ENCODE measurements around the gene BCKDHB. TPM values are rescaled to one million over a fixed set of nuclear protein-coding genes. Genes with fewer than 3 reads are reported as not detected.
"Not testable (repeated sequence)": the region's sequence is repeated elsewhere in the genome, so short reads cannot be mapped to it uniquely, and the experiment has no call there.

Gene BCKDHB
- total RNA-seq, 2 experiments from 2014 or later, result 13.5 to 16.5 TPM

DNA sequence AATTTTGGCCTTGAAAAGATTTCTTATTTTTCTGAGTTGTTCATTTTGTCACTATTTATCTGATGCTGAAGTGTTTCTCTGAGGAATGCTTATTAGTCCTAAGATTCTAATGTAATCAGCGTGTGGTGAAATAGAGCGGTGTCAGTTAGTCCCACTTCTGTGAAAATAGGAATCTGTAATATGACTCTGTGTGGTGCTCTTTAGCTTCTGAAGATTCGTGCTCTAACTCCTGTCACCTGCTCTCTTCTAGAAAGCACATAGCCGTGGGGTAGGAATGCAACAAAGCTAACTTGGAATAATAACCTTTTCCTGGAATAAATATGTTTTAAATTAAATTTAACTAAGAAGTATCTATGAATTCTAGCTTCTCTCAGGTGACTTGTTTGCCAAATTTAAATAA lies 90.4 kb downstream of the BCKDHB start:
- CTCF ChIA-PET, result no interaction called here
- POLR2A ChIA-PET, result no interaction called here
- H3K27ac Mint-ChIP-seq, result no peak overlapping the region
- H3K36me3 Mint-ChIP-seq (ENCODE audit: low read depth), result no peaks in the 10 kb centered on the region
- H3K4me3 Mint-ChIP-seq, result no peak overlapping the region
- H3K4me1 Mint-ChIP-seq, result no peaks in the 10 kb centered on the region
- DNase-seq, result no peak
- H3K9me3 Mint-ChIP-seq, result no peaks in the 10 kb centered on the region
- no peaks in the 10 kb centered on the region for H3K27me3 Mint-ChIP-seq

DNA sequence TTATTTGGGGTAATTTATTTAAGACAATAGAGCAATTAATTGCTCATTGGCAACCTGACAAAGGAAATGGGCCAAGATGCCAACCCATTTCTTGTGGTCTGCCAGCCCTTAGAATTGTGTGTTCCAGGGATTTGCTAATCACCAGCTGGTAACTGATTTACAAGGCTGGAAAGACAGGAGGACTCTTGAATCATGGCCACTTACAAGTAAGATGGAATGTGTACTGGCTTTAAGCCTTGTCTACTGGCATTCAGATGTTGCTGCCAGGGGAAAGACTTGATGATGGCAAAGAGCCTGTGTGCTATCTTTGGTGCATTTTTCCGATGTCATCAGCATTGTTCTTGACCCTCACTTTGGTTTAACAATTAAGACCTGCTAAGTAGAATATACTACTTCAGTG lies 91.0 kb downstream of the BCKDHB start:
- POLR2A ChIA-PET, result no interaction called here
- no peaks in the 10 kb centered on the region for H3K4me1 Mint-ChIP-seq
- no peaks in the 10 kb centered on the region for H3K36me3 Mint-ChIP-seq (ENCODE audit: low read depth)
- H3K27ac Mint-ChIP-seq, result no peak overlapping the region
- no peak for DNase-seq
- H3K4me3 Mint-ChIP-seq, result no peak overlapping the region
- no peaks in the 10 kb centered on the region for H3K9me3 Mint-ChIP-seq
- CTCF ChIA-PET, result no interaction called here
- H3K27me3 Mint-ChIP-seq, result no peaks in the 10 kb centered on the region

DNA sequence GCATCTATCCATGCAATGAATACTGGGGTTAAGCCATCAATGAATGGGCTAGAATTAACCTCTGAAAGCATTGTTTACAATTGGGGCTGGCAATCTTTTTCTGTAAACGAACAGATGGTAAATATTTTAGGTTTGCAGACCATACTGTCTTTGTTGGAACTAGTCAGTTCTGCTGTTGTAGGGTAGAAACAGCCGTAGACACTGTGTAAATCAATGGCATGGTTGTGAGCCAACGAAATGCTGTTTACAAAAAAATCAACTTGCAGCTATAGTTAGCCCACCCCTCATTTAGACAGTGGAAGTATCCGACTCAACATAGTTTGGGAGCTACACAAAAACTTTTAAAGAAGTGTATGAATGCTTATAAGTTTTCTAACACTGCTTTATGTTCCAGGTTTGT lies 91.5 kb downstream of the BCKDHB start:
- H3K4me1 Mint-ChIP-seq, result no peaks in the 10 kb centered on the region
- H3K27me3 Mint-ChIP-seq, result no peaks in the 10 kb centered on the region

DNA sequence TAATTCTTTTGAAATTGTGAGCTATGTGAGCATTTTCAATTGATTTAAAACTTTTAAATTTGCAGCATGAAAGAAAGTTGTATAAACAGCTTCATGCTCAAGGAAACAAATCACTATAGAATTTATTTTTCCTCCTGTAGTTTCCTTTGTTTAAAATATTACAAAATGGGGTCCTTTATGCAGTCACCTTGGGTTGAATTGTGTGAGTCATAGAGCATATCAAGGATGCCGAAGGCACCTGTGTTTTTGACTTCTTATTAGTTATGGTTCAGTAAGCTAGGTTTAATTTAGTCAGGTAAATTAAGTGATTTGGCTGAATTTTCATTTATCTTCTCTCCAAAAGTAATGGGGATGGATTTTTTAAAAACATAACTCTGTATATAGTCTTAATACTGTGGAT lies 96.8 kb downstream of the BCKDHB start:
- DNase-seq, result no peak
- H3K4me3 Mint-ChIP-seq, result no peak overlapping the region
- ChIA-PET POLR2A (no interaction called here), CTCF (interaction anchor here (3.2 kb wide), 1 partner anchor 10 kb away, joined by 14 read pairs; no protein-coding TSS in a partner anchor)
- no peaks in the 10 kb centered on the region for H3K4me1 Mint-ChIP-seq
- H3K9me3 Mint-ChIP-seq, result no peaks in the 10 kb centered on the region
- no peaks in the 10 kb centered on the region for H3K27me3 Mint-ChIP-seq
- no peaks in the 10 kb centered on the region for H3K36me3 Mint-ChIP-seq (ENCODE audit: low read depth)
- no peak overlapping the region for H3K27ac Mint-ChIP-seq

More for the DNA sequence above, 91.5 kb downstream of the BCKDHB start:
- ChIA-PET POLR2A (no interaction called here), CTCF (no interaction called here)
- H3K9me3 Mint-ChIP-seq, result no peaks in the 10 kb centered on the region
- H3K4me3 Mint-ChIP-seq, result no peak overlapping the region
- H3K36me3 Mint-ChIP-seq (ENCODE audit: low read depth), result no peaks in the 10 kb centered on the region
- no peak for DNase-seq
- no peak overlapping the region for H3K27ac Mint-ChIP-seq

DNA sequence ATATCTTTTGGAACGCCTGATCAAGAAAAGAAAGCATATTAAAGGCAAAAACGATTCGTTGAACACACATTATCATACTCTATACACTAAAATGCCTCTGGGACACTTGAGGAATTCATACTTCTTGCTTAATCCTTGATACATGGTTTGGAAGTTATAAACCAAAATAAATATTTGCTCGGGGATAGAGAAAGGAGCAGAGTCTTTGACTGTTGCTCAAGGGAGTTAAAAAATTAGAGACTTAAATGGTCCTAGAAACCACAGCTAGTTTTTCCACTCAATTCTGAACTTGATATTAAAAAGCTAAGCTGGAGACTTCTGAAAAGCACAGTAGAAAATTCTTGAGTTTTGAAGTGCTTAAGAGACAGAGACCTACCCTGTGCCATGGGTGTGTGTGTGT lies 98.9 kb downstream of the BCKDHB start:
- ChIA-PET POLR2A (no interaction called here), CTCF (interaction anchor here (3.2 kb wide), 1 partner anchor 8 kb away, joined by 14 read pairs; no protein-coding TSS in a partner anchor)
- H3K27ac Mint-ChIP-seq, result no peak overlapping the region
- no peak for DNase-seq
- H3K4me1 Mint-ChIP-seq, result peaks cover 7% of the 10 kb centered on the region
- H3K4me3 Mint-ChIP-seq, result no peak overlapping the region
- no peaks in the 10 kb centered on the region for H3K27me3 Mint-ChIP-seq
- no peaks in the 10 kb centered on the region for H3K36me3 Mint-ChIP-seq (ENCODE audit: low read depth)
- no peaks in the 10 kb centered on the region for H3K9me3 Mint-ChIP-seq

DNA sequence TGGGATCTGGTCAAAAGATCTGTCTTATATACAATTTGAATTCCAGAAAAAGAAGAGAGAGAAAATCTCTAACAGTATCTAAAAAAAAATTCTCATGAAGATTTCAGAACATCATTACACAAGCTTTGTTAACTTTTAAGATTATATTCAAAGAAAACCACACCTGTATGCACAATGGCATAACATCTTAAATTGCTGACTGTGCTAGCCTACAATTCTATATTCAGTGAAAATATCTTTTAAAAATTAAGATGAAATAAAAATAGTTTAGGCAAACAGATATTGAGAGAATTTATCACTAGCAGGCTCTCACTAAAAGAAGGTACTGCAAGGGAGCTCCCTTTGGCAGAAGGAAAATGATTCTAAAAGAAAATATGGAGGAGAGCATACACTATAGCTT lies 100.3 kb downstream of the BCKDHB start:
- no peak for DNase-seq
- no peaks in the 10 kb centered on the region for H3K36me3 Mint-ChIP-seq (ENCODE audit: low read depth)
- peaks cover 16% of the 10 kb centered on the region for H3K4me1 Mint-ChIP-seq
- H3K27me3 Mint-ChIP-seq, result no peaks in the 10 kb centered on the region
- POLR2A ChIA-PET, result no interaction called here
- H3K4me3 Mint-ChIP-seq, result no peak overlapping the region
- H3K27ac Mint-ChIP-seq, result no peak overlapping the region
- CTCF ChIA-PET, result no interaction called here
- H3K9me3 Mint-ChIP-seq, result no peaks in the 10 kb centered on the region

DNA sequence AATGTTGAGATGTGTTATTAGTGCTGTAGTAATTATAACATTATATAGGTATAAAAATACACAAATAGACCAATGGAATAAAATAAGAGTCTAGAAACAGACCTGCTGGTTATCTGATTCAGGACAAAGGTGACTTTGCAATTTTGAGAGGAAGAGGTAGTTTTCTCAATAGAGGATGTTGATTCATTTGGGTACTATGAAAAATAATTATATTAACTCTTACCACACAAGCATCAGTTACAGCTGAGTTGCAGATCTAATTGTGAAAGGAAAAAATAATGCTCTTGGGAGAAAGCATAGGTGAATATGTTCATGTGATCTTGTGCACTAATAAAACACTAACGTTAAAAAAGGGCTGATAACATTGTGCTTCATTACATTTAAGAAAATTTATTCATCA lies 103.0 kb downstream of the BCKDHB start:
- CTCF ChIA-PET, result no interaction called here
- Mint-ChIP-seq H3K27me3 (no peaks in the 10 kb centered on the region), H3K4me1 (peaks cover 17% of the 10 kb centered on the region), H3K36me3 (ENCODE audit: low read depth) (no peaks in the 10 kb centered on the region), H3K27ac (no peak overlapping the region), H3K9me3 (no peaks in the 10 kb centered on the region), H3K4me3 (no peak overlapping the region)
- POLR2A ChIA-PET, result no interaction called here
- no peak for DNase-seq

DNA sequence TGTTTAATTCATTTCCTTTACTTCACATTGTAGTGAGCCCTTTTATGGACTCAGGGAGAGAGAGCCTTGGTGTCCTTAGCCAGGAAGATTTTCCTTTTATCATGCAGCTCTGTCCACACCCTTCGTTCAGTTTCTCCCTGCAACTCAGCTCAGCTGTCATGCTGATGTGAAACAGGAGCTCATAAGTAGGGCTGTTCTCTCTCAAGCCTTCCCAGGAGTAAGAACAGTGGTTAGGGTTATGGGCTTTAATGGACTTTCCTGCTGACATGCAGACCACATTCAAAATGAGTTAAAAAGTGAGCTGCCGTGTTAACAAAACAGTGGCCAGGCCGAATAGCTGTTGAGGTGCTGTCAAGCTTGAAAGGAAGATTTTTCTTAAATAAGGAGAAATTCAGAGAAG lies 104.1 kb downstream of the BCKDHB start:
- Mint-ChIP-seq H3K27ac (no peak overlapping the region), H3K36me3 (ENCODE audit: low read depth) (no peaks in the 10 kb centered on the region), H3K9me3 (no peaks in the 10 kb centered on the region), H3K4me3 (no peak overlapping the region), H3K4me1 (peaks cover 17% of the 10 kb centered on the region), H3K27me3 (no peaks in the 10 kb centered on the region)
- CTCF ChIA-PET, result no interaction called here
- DNase-seq, result no peak
- POLR2A ChIA-PET, result no interaction called here

DNA sequence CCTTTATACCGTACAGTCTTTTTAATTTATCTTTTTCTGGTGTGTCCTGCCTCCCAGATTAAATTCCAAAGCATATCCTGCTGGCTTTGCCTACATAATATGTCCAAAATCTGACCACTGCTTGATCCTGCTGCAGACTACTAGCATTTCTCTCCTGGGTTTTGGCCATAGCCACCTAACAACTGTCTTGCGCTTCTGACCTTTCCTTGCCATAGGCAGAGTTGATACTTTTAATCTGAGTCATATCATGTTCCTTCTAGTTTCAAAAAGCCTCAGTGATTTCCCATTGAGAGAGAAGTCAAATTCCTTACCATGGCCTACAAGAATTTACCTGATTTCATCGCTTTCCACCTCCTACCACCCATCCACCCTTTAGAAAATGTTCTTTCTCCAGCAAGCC lies 104.8 kb downstream of the BCKDHB start:
- H3K27me3 Mint-ChIP-seq, result no peaks in the 10 kb centered on the region
- POLR2A ChIA-PET, result no interaction called here
- no peak overlapping the region for H3K27ac Mint-ChIP-seq
- CTCF ChIA-PET, result no interaction called here
- DNase-seq, result no peak
- H3K4me1 Mint-ChIP-seq, result peaks cover 17% of the 10 kb centered on the region
- no peak overlapping the region for H3K4me3 Mint-ChIP-seq
- H3K36me3 Mint-ChIP-seq (ENCODE audit: low read depth), result no peaks in the 10 kb centered on the region
- no peaks in the 10 kb centered on the region for H3K9me3 Mint-ChIP-seq

DNA sequence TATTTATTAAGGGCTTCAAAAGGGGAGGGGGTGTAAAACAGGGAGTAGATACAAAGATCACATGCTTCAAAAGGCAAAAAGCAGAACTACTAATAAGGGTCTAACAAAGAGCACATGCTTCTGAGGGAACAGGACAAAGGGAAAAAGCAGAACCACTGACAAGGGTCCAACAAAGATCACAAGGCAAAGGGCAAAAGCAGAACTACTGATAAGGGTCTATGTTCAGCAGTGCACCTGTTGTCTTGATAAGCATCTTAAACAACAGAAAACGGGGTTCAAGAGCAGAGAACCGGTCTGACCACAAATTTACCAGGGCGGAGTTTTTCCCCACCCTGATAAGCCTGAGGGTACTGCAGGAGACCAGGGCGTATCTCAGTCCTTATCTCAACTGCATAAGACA lies 105.4 kb downstream of the BCKDHB start:
- POLR2A ChIA-PET, result not testable (repeated sequence)

DNA sequence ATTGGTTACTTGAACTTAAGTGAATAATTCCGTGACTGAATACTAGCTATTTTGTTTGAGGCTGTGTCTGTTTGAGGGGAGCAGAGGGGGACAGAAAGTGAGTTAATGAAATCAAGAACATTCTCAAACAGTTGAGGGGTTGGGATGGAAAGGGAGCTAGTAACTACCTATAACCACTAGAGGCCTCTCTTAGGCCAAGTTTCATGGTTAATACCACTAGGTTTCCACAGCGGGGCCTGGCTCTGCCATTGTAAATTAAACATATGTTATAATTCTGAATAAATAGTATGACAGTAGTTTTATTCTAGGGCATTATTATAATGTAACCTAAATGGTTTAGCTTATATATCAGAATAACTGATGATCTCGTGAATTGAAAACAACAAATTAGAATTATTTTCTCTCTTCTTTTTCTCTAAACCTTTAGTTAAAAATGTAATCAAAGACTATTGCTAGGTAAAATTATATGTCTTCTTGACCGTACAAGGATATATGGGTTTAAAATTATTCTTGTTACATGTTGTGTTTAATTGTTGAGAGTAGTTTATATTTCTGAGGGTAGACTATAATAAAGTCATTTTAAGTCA lies 108.1 kb downstream of the BCKDHB start:
- no peaks in the 10 kb centered on the region for H3K27me3 Mint-ChIP-seq
- H3K4me1 Mint-ChIP-seq, result peaks cover 13% of the 10 kb centered on the region
- no peak for DNase-seq
- CTCF ChIA-PET, result interaction anchor here (0.5 to 2.3 kb wide), 9 partner anchors 11 to 1637 kb away, joined by 3 to 14 read pairs (median 3); no protein-coding TSS in a partner anchor
- no peaks in the 10 kb centered on the region for H3K36me3 Mint-ChIP-seq (ENCODE audit: low read depth)
- no peak overlapping the region for H3K4me3 Mint-ChIP-seq
- no peak overlapping the region for H3K27ac Mint-ChIP-seq
- H3K9me3 Mint-ChIP-seq, result no peaks in the 10 kb centered on the region
- POLR2A ChIA-PET, result no interaction called here

More for the DNA sequence above, 105.4 kb downstream of the BCKDHB start:
- H3K27ac Mint-ChIP-seq; H3K36me3 Mint-ChIP-seq (ENCODE audit: low read depth); H3K4me3 Mint-ChIP-seq; H3K27me3 Mint-ChIP-seq; CTCF ChIA-PET; DNase-seq; H3K9me3 Mint-ChIP-seq: not testable (repeated sequence)
- peaks cover 17% of the 10 kb centered on the region for H3K4me1 Mint-ChIP-seq

DNA sequence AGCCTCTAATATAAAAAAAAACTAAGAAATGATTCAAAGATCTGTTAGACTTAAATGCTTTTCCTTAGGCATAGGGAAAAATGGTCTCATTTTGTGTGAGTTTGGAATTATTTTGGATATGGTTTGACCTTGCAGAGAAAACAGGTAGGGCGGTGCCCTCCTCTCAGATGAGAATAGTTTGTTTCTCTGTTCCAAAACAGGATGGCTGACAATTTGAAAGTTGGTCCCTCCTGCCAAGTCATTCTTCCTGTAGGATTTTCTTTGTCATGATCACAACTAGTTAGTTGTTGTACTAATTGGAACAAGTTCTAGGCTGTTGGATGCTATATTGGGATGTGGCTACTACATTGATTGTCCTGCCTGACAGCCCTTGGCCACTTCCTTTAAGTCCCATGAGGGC lies 108.6 kb downstream of the BCKDHB start:
- Mint-ChIP-seq H3K4me1 (peaks cover 10% of the 10 kb centered on the region), H3K36me3 (ENCODE audit: low read depth) (no peaks in the 10 kb centered on the region), H3K27me3 (no peaks in the 10 kb centered on the region), H3K9me3 (no peaks in the 10 kb centered on the region), H3K27ac (no peak overlapping the region), H3K4me3 (no peak overlapping the region)
- no peak for DNase-seq
- ChIA-PET CTCF (interaction anchor here (1.0 to 2.3 kb wide), 5 partner anchors 11 to 44 kb away, joined by 3 to 14 read pairs (median 4); no protein-coding TSS in a partner anchor), POLR2A (no interaction called here)

DNA sequence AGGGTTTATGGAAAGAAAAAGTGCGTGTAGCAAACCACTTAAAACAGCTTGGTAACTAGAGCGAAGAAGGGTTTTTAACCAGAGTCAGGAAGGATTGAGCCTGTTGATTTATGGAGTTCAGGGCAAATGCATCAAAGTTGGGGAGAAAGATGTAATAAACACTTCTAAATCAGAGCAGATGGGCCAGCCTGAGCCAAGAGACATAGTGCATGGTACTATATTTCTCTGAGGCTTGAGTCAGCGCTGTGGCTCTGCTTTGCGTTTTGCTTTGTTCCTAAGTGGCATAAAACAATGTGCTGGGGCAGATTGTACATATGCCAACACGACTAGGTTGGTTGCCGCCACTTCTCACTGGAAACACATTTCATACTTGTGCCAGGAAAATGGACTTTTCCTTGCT lies 111.3 kb downstream of the BCKDHB start:
- Mint-ChIP-seq H3K9me3 (no peaks in the 10 kb centered on the region), H3K27ac (no peak overlapping the region), H3K36me3 (ENCODE audit: low read depth) (no peaks in the 10 kb centered on the region), H3K4me3 (no peak overlapping the region), H3K4me1 (no peaks in the 10 kb centered on the region), H3K27me3 (no peaks in the 10 kb centered on the region)
- no peak for DNase-seq
- ChIA-PET CTCF (no interaction called here), POLR2A (no interaction called here)

DNA sequence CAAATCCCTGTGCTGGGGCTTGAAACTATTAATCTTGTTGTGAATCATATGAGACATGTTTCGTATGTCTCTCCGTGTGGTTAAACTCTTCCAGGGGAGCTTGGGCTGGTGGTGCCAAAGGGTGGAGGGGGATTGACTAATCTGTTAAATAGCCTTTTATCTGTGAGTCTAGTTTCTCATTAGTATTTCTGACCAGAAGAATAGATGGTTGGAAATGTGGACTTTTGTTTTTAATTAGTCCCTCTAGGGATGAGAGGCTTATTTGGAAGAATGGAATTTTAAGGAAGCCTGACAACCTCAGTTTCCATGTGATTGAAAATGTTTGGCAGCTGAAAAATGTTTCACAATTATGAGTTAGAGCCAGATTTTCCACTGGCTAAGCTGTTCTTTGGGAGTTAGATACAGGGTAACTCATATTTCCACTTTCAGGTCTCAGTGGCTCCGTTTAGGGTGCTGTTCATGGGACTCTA lies 117.3 kb downstream of the BCKDHB start:
- DNase-seq, result no peak
- ChIA-PET POLR2A (no interaction called here), CTCF (no interaction called here)
- Mint-ChIP-seq H3K36me3 (ENCODE audit: low read depth) (peaks cover 11% of the 10 kb centered on the region), H3K27ac (no peak overlapping the region), H3K4me3 (no peak overlapping the region), H3K9me3 (no peaks in the 10 kb centered on the region), H3K27me3 (no peaks in the 10 kb centered on the region), H3K4me1 (no peaks in the 10 kb centered on the region)

Data from activated CD4-positive, alpha-beta memory T cell treated with anti-CD3 and anti-CD28 coated beads, Interleukin-2, amount 10 ng/mL, durations not matched to agents 7 days and 5 days (primary cell).